ENCODE results near the gene FAR2.

- TF ChIP-seq POLR2A (IDR thresholded peaks at IDR 0.05; ENCODE audit: low read depth, low read length) (no peak), POLR2AphosphoS5 (IDR thresholded peaks at IDR 0.05; ENCODE audit: low read depth, low read length) (no peak), TAF1 (IDR thresholded peaks at IDR 0.05; ENCODE audit: low read depth, low read length) (no peak), POU2F2 (IDR thresholded peaks at IDR 0.05; ENCODE audit: low read depth, low read length) (no peak), SPI1 (IDR thresholded peaks at IDR 0.05; ENCODE audit: low read depth, low read length) (no peak)
These were observed 185.9 kb downstream of the FAR2 start for GRCh38 chr12:29334937-29335336.

Data from GM12891 (cell line).